Mesenchymal stem cell (in vitro differentiated cells and primary cell): ENCODE measurements around the gene MVD.

Experiments used
- DNase-seq: peaks from one replicate; pipeline ENCODE4 v3.0.0-alpha.2; 2013
- H2AFZ ChIP-seq: one replicate; pipeline ENCODE4 v1.6.1; 2013; ENCODE audit warnings: low read depth, mild to moderate bottlenecking, control low read depth, inconsistent platforms, low read length, moderate library complexity
- H2AK5ac ChIP-seq: 2 replicates; pipeline ENCODE4 v1.6.1; 2013; ENCODE audit warnings: low read length, moderate library complexity, mild to moderate bottlenecking, inconsistent platforms; ENCODE audit not compliant: severe bottlenecking
- H2BK120ac ChIP-seq: one replicate; pipeline ENCODE4 v1.6.1; 2013; ENCODE audit warnings: low read depth, mild to moderate bottlenecking, inconsistent platforms, low read length, moderate library complexity
- H2BK12ac ChIP-seq, 2 experiments: one replicate each; pipeline ENCODE4 v1.6.1; 2013; ENCODE audit warnings: inconsistent platforms in 2 of 2, low read length in 2 of 2, mild to moderate bottlenecking in 2 of 2, moderate library complexity in 2 of 2, control low read depth in 1 of 2
- H2BK15ac ChIP-seq: one replicate; pipeline ENCODE4 v1.6.1; 2013; ENCODE audit warnings: mild to moderate bottlenecking, low read depth, inconsistent platforms; ENCODE audit not compliant: poor library complexity, severe bottlenecking
- H2BK5ac ChIP-seq: 2 replicates; pipeline ENCODE4 v1.6.1; 2013; ENCODE audit warnings: low read depth, mild to moderate bottlenecking, low read length, control low read depth, inconsistent platforms; ENCODE audit not compliant: poor library complexity, severe bottlenecking
- H3K14ac ChIP-seq, 2 experiments: one replicate each; pipeline ENCODE4 v1.6.1; 2013; ENCODE audit warnings: inconsistent platforms in 2 of 2, low read length in 2 of 2, control low read depth in 1 of 2, mild to moderate bottlenecking in 1 of 2, moderate library complexity in 1 of 2
- H3K18ac ChIP-seq, 2 experiments: one replicate each; pipeline ENCODE4 v1.6.1; 2013; ENCODE audit warnings: inconsistent platforms in 2 of 2, low read length in 2 of 2, control low read depth in 1 of 2, low read depth in 1 of 2, mild to moderate bottlenecking in 1 of 2
- H3K23ac ChIP-seq, 2 experiments: one replicate each; pipeline ENCODE4 v1.6.1; 2013; ENCODE audit warnings: inconsistent platforms in 2 of 2, low read length in 2 of 2, mild to moderate bottlenecking in 2 of 2, moderate library complexity in 2 of 2, control low read depth in 1 of 2
- H3K27ac ChIP-seq: 2 replicates; pipeline ENCODE4 v1.5.1; 2013; ENCODE audit warnings: mild to moderate bottlenecking, moderate library complexity, low read length, control low read depth, inconsistent platforms; ENCODE audit not compliant: poor library complexity, severe bottlenecking
- H3K27me3 ChIP-seq, 2 experiments: 2 replicates each; pipeline versions ENCODE4 v1.6.1 to v1.7.0; 2013; ENCODE audit warnings: low read length in 2 of 2, mild to moderate bottlenecking in 2 of 2, moderate library complexity in 2 of 2, control low read depth in 1 of 2, inconsistent platforms in 1 of 2; ENCODE audit not compliant: control insufficient read depth in 1 of 2, insufficient read depth in 1 of 2
- H3K36me3 ChIP-seq, 2 experiments: 2 replicates each; pipeline versions ENCODE4 v1.6.1 to v1.7.0; 2013; ENCODE audit warnings: low read length in 2 of 2, control low read depth in 1 of 2, inconsistent platforms in 1 of 2, low read depth in 1 of 2, mild to moderate bottlenecking in 1 of 2; ENCODE audit not compliant: insufficient read depth in 2 of 2, control insufficient read depth in 1 of 2
- H3K4ac ChIP-seq, 2 experiments: one replicate each; pipeline ENCODE4 v1.6.1; 2013; ENCODE audit warnings: inconsistent platforms in 2 of 2, low read length in 2 of 2, mild to moderate bottlenecking in 2 of 2, moderate library complexity in 2 of 2, control low read depth in 1 of 2, low read depth in 1 of 2
- H3K4me1 ChIP-seq: 2 replicates; pipeline ENCODE4 v1.6.1; 2013; ENCODE audit warnings: low read depth, low read length, control low read depth; ENCODE audit not compliant: control insufficient read depth, insufficient read depth
- H3K4me2 ChIP-seq: 2 replicates; pipeline ENCODE4 v1.6.1; 2013; ENCODE audit warnings: low read length, mild to moderate bottlenecking, inconsistent platforms; ENCODE audit not compliant: poor library complexity, severe bottlenecking
- H3K4me3 ChIP-seq, 2 experiments: 2 replicates each; pipeline versions ENCODE4 v1.5.1 to v1.7.0; 2013; ENCODE audit warnings: low read length in 2 of 2, mild to moderate bottlenecking in 2 of 2, control low read depth in 1 of 2, low read depth in 1 of 2; ENCODE audit not compliant: insufficient read depth in 1 of 2
- H3K79me1 ChIP-seq: replicated peaks from 2 replicates; pipeline ENCODE4 v1.6.1; 2013; ENCODE audit warnings: mild to moderate bottlenecking, control low read depth, low read length, inconsistent platforms; ENCODE audit not compliant: poor library complexity, severe bottlenecking
- H3K9ac ChIP-seq: 2 replicates; pipeline ENCODE4 v1.7.0; 2013; ENCODE audit warnings: mild to moderate bottlenecking, low read length, moderate library complexity
- H3K9me3 ChIP-seq: 2 replicates; pipeline ENCODE4 v1.7.0; 2013; ENCODE audit warnings: mild to moderate bottlenecking, low read length; ENCODE audit not compliant: control insufficient read depth
- H4K8ac ChIP-seq: one replicate; pipeline ENCODE4 v1.6.1; 2013; ENCODE audit warnings: inconsistent platforms, mild to moderate bottlenecking, low read length, moderate library complexity
- H4K91ac ChIP-seq: one replicate; pipeline ENCODE4 v1.6.1; 2013; ENCODE audit warnings: mild to moderate bottlenecking, low read length, inconsistent platforms
- WGBS: methylation state at CpG from one replicate; pipeline ENCODE4 v1.1.7; 2013; ENCODE audit warnings: mixed read lengths; 5-methylcytosine and 5-hydroxymethylcytosine counted together

Gene MVD

DNA sequence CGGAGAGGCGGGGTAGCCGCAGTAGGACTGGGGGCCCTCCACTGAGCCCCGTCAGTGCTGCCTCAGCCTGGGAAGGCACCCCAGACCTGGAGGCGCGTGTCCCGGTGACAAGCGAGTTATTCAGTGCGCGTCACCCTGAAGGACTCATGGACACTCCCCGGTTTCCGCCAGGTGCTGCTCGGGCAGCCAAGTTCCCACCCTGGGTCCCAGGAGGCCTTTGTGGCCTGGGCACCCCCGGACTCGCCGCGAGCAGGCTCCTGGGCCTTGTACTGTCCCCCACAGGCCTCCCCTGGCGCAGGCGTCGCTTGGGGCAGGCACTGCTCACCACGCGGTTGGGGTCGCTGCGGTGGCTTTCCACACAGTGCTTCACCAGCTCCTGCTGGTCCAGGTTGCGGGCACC, 35.8 kb upstream of the MVD start:
- Histone ChIP-seq H4K8ac (no peak overlapping the region), H2AFZ (no peak overlapping the region), H4K91ac (peak overlapping the region; percentile 34), H2BK120ac (no peak overlapping the region), H3K4ac (no peak overlapping the region), H3K9me3 (no peaks in the 10 kb centered on the region), H3K4me2 (no peak overlapping the region), H2BK5ac (no peak overlapping the region), H3K27ac (no peak overlapping the region), H2BK12ac (no peak overlapping the region), H3K23ac (no peak overlapping the region), H3K4me1 (peaks cover 19% of the 10 kb centered on the region), H2AK5ac (no peak overlapping the region), H3K4me3 (no peak overlapping the region), H3K18ac (no peak overlapping the region), H3K79me1 (peaks cover 22% of the 10 kb centered on the region), H2BK15ac (no peak overlapping the region), H3K36me3 (peaks cover 24 to 67% of the 10 kb centered on the region in 2 experiments), H3K27me3 (peaks cover 0 to 5% of the 10 kb centered on the region in 2 experiments), H3K9ac (no peak overlapping the region), H3K14ac (no peak overlapping the region)
- WGBS: 97% methylated on average over 25 of the region's 25 CpGs
- DNase-seq: no peak

DNA sequence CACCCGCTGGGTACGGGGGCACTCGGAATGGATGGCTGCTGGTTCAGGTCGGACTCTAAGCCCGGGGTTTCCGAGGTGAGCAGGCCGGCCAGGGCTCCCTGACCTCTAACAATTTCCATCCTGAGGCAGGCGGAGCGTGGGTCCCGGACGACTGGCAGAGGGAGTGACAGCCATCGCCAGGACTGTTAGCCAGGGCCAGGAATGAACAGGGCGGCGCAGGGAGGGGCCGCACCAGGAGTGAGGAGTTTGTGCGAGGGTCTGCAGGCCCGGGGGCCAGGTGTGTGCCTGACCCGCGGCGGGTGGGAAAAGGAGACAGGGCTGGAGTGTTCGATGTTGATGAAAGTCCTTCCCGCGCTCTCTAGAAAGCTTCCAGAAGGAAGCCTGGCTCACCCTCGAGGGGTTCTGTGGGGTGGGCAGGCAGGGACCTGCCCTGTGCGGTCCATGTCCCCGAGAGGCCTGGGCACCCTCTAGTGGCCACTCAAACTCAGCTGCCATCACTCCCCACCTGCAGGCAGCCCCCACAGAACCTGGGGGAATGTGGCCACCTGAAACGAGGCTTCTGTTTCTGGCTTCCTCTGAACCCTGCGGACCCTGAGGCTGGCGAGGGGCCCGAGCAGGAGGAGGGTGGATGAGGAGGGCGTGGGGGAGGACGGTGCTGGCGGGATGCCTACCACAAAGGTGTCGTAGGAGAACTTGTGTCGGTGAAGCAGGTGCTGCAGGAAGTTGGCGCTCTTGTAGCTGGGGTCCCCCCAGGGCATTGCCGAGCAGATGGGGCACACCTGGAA, 35.1 kb upstream of the MVD start:
- no peak overlapping the region for H2BK120ac ChIP-seq
- no peak overlapping the region for H2BK15ac ChIP-seq
- H4K91ac ChIP-seq: no peak overlapping the region
- H3K27ac ChIP-seq: no peak overlapping the region
- no peak overlapping the region for H3K4me3 ChIP-seq
- H2BK12ac ChIP-seq: no peak overlapping the region
- H3K27me3 ChIP-seq: peaks cover 0 to 7% of the 10 kb centered on the region in 2 experiments
- H3K4me2 ChIP-seq: no peak overlapping the region
- no peak overlapping the region for H2BK5ac ChIP-seq
- no peak overlapping the region for H3K18ac ChIP-seq
- H3K14ac ChIP-seq: no peak overlapping the region
- H2AK5ac ChIP-seq: no peak overlapping the region
- 93% methylated on average over 32 of the region's 37 CpGs for WGBS
- no peak for DNase-seq
- peaks cover 17% of the 10 kb centered on the region for H3K79me1 ChIP-seq
- H3K9ac ChIP-seq: no peak overlapping the region
- no peaks in the 10 kb centered on the region for H3K9me3 ChIP-seq
- H3K4me1 ChIP-seq: peaks cover 17% of the 10 kb centered on the region
- no peak overlapping the region for H4K8ac ChIP-seq
- H3K23ac ChIP-seq: no peak overlapping the region
- H2AFZ ChIP-seq: no peak overlapping the region
- H3K36me3 ChIP-seq: peaks cover 24 to 61% of the 10 kb centered on the region in 2 experiments
- no peak overlapping the region for H3K4ac ChIP-seq

DNA sequence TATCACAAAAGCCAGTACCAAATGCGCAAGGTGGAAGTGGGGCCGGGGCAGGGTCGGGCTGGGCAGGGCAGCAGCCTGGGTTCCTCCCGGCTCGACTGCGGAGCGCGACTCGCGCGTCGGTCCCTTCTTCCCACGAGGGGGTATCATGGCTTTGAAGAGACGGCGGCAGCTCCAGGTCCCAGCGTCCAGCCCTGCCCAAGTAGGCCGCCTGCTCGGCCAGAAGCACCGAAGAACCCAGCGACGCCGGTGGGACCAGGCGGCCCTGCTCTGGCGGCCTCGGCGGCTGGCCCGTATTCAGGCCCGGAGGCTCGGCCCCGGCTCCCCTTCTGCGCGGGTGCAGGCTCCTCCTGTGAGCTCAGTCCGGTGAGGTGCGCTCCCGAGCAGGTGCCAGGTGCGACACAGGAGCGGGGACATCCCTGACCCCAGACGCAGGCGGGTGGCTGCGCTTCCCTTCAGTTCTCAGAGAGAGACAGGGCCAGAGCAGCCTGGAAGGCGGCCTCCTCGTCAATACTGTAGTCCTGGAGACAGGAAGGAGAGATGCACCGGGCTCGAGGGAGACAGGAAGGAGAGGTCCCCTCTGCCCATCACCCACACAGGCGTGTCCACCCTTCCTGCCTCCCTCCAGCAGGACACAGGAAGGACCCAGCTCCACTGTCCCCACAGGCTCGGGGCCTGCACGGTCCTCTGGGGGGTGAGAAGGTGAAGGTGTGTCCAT, 34.4 kb upstream of the MVD start:
- H3K27ac ChIP-seq: no peak overlapping the region
- no peak overlapping the region for H2BK15ac ChIP-seq
- no peak overlapping the region for H2BK120ac ChIP-seq
- H3K79me1 ChIP-seq: peaks cover 11% of the 10 kb centered on the region
- peaks cover 0 to 13% of the 10 kb centered on the region in 2 experiments for H3K27me3 ChIP-seq
- no peak overlapping the region for H2AK5ac ChIP-seq
- H2AFZ ChIP-seq: no peak overlapping the region
- H3K14ac ChIP-seq: no peak overlapping the region
- H3K4me2 ChIP-seq: no peak overlapping the region
- H3K4me3 ChIP-seq: no peak overlapping the region
- H2BK5ac ChIP-seq: no peak overlapping the region
- no peak overlapping the region for H4K91ac ChIP-seq
- H4K8ac ChIP-seq: no peak overlapping the region
- 92% methylated on average over 44 of the region's 47 CpGs for WGBS
- no peak overlapping the region for H2BK12ac ChIP-seq
- DNase-seq: no peak
- no peak overlapping the region for H3K23ac ChIP-seq
- H3K9me3 ChIP-seq: no peaks in the 10 kb centered on the region
- no peak overlapping the region for H3K9ac ChIP-seq
- peaks cover 17% of the 10 kb centered on the region for H3K4me1 ChIP-seq
- H3K36me3 ChIP-seq: peaks cover 24 to 54% of the 10 kb centered on the region in 2 experiments
- H3K18ac ChIP-seq: no peak overlapping the region
- no peak overlapping the region for H3K4ac ChIP-seq

DNA sequence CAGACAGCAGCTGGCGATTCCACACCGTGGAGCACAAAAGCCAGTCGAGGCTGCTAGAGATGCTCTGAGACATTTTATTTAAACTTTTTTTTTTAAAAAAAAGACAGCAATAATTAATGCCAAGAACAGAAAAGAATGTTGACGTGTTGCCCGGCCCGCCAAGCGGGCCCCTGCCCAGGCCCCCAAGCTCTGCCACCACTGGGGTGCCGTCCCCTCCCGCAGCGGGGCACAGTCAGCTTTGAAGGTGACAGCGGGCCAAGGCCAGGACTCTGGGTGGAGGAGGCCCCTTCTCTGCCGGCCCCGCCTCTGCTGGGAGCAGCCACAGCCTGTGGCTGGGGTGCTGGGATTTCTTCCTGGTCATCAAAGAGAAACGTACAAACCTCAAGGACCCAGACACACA, 33.5 kb upstream of the MVD start:
- Histone ChIP-seq H4K8ac (no peak overlapping the region), H3K9me3 (no peaks in the 10 kb centered on the region), H3K27me3 (peaks cover 0 to 16% of the 10 kb centered on the region in 2 experiments), H2BK15ac (no peak overlapping the region), H2BK120ac (no peak overlapping the region), H3K27ac (no peak overlapping the region), H3K79me1 (peaks cover 5% of the 10 kb centered on the region), H2AFZ (no peak overlapping the region), H4K91ac (no peak overlapping the region), H3K4ac (no peak overlapping the region), H2BK5ac (no peak overlapping the region), H3K4me3 (no peak overlapping the region), H3K4me1 (peaks cover 13% of the 10 kb centered on the region), H3K18ac (no peak overlapping the region), H3K4me2 (no peak overlapping the region), H2BK12ac (no peak overlapping the region), H2AK5ac (no peak overlapping the region), H3K36me3 (peaks cover 24 to 50% of the 10 kb centered on the region in 2 experiments), H3K23ac (no peak overlapping the region), H3K9ac (no peak overlapping the region), H3K14ac (no peak overlapping the region)
- WGBS: 94% methylated on average over 11 of the region's 14 CpGs
- DNase-seq: no peak
